Bone marrow (tissue), 2 donors: Measurements from ENCODE around the gene TBX4.
"Not testable (repeated sequence)": the region's sequence is repeated elsewhere in the genome, so short reads cannot be mapped to it uniquely, and the experiment has no call there.

Experiments used
- DNase-seq, 2 donors: peaks; one replicate each; lab custom pipeline; 2025; lab: John Stamatoyannopoulos, UW

Gene TBX4

GRCh38 chr17:61429274-61429673 is 22.9 kb upstream of the TBX4 start:
- DNase-seq: no peak

- DNase-seq: not testable (repeated sequence)
Measured at GRCh38 chr17:61429831-61430230, 22.4 kb upstream of the TBX4 start.

- no peak for DNase-seq
Measured at GRCh38 chr17:61431594-61432311, 20.5 kb upstream of the TBX4 start.

DNA sequence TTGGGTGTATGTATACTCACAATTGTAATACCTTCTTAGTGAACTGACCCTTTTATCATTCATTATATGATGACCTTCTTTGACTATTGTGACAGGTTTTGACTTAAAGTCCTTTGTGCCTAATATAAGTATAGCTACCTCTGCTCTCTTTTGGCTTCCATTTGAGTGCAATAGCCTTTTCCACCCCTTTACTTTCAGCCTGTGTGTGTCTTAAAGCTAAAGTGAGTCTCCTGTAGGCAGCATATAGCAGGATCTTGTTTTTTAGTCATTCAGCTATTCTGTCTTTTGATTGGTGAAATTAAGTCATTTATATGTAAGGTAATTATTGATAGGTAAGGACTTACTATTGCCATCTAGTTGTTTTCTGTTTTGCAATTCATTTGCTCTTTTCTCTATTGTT is 15.9 kb upstream of the TBX4 start:
- DNase-seq: no peak

DNA sequence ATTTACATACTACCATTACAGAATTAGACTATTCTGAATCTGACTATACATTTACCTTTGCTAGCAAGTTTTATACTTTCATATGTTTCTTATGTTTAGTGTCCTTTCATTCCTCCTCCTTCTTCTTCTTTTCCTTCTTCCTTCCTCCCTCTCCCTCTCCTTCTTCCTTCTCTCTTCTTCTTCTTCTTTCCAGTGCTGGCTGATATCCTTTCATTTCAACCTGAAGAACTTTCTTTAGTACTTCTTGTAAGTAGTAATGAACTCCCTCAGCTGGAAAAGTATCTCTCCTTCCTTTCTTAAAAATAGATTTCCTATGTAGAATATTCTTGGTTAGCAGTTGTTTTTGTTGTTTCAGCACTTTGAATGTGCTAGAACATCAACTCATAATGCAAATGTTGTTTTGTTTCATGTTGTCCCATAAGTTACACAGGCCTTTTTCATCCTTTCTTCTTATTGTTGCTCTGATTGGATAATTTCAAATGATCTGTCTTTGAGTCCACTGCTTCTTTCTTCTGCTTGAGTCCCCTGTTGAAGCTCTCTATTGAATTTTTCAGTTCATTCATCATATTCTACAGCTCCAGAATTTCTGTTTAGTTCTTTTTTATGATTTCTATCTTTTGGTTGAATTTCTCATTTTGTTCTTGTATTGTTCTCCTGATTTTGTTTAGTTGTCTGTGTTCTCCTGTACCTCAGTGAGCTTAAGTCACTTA is 15.1 kb upstream of the TBX4 start:
- no peak for DNase-seq

DNA sequence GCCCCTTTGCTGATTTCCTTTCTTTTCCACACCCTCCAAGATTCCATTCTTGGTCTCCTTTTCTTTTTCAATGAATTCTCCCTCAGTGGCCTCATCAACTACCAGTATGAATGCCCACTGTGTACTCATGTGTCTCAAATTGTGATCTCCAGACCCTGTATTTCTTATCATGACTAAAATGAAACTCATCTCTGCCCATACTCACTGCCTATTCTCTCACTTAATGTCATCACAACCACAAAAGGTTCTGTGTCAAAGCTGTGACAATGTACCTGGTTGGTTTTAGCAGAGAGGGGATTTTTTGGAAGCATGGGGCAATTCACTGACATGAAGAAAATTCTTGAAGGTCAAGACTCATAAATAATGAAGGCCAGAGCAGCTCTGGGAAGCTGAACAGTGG is 11.5 kb upstream of the TBX4 start:
- DNase-seq: no peak

- DNase-seq: not testable (repeated sequence)
Measured at GRCh38 chr17:61441507-61441906, 10.7 kb upstream of the TBX4 start.

GRCh38 chr17:61442136-61442775 is 10.0 kb upstream of the TBX4 start:
- no peak for DNase-seq

DNA sequence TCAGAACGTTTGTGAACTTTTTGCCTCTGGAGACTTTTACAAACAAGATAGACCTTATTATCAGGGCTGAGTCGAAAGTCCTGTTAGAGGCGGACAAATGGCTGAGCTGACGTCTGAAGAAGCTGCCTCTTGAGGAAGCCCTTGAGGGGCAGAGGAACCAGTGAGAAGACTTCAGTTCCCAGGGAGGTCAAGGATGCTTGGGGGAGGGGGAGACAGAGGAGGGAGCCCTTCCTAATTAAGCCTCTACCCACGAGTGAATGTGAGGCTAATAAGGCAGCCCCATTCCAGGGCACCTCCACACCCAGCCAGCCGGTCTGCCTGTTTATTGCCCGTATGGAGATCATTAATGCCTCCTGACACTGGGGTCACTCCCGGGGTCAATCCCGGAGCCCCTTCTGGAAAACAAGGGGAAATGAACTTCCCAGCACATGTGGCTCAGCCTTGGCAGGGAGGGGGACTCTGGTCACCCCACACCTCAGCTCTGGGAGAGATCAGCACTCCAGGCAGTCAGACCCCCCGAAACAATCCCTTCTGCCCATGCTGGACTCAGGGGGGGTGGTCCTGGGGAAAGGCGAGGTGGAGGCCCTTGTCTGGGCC is 9.2 kb upstream of the TBX4 start:
- DNase-seq: no peak

DNA sequence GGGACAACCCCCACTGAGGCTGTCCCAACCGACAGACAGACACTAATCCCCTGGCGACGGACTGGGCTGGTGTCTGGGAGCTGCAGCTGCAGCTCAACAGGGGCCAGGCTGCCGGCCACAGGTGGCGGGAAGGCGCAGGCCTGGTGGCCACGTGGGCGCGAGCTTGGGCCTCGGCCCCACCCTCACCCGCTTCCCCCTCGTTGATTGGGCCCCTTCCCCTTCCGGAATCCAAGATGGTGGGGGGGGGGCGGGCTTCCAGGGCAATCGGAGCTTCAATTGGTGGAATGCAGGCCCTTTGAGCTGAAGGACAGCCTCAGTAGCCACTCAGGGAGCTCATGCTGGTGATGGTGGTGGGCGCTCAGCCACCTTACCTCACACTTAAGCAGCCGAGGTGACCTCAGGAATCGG is 8.7 kb upstream of the TBX4 start:
- no peak for DNase-seq

- DNase-seq: no peak
Measured at GRCh38 chr17:61444075-61444474, 8.1 kb upstream of the TBX4 start.

- DNase-seq: no peak
Measured at GRCh38 chr17:61444831-61445230, 7.4 kb upstream of the TBX4 start.

DNA sequence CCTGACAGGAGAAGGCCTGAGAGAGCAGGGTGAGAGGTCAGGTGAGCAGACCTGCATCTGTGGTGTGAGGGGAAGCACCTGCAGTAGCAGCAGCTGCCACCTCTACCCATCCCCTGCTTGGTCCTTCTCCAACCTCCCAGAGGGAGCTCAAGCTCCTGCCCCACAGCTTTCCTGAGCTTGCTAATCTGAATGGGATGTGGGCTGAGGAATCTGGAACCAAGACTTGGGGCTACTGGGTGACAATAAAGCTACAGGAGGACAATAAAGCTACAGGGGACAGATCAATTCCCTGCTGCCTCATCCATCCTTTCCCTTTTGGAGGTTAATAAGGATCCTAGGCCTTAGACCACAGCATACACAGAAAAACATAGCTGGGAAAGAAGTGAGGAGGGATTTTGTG is 4.9 kb upstream of the TBX4 start:
- no peak for DNase-seq

DNA sequence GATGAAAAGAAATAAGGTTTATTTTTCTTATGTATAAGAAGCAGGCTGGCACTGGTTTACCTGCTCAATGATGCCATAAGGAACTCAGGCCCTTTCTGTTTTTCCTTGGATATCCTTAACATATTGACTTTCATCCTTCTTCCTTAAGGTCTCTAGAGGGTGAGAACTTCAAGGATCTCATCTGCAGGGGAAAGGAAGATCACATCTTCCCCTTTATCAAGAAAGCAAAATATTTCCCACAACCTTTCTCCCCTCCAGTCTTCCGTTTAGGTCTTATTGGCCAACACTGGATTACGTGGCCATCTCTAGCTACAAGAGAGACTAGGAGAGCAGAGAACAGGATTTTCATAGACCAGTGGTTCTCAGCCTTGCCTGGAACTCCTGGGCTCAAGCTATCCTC is 4.2 kb upstream of the TBX4 start:
- no peak for DNase-seq

DNA sequence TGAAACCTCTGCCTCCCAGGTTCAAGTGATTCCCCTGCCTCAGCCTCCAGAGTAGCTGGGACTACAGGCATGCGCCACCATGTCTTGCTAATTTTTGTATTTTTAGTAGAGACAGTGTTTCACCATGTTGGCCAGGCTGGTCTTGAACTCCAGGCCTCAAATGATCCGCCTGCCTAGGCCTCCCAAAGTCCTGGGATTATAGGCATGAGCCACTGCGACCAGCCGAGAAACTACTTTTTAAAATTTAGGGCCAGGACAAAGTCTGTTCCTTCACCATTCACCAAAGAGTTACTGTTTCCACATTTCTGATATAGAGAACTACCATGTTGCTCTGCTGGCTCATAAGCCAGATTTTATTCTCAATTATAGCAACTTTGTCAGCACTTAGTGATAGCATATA is 3.1 kb upstream of the TBX4 start:
- not testable (repeated sequence) for DNase-seq

DNA sequence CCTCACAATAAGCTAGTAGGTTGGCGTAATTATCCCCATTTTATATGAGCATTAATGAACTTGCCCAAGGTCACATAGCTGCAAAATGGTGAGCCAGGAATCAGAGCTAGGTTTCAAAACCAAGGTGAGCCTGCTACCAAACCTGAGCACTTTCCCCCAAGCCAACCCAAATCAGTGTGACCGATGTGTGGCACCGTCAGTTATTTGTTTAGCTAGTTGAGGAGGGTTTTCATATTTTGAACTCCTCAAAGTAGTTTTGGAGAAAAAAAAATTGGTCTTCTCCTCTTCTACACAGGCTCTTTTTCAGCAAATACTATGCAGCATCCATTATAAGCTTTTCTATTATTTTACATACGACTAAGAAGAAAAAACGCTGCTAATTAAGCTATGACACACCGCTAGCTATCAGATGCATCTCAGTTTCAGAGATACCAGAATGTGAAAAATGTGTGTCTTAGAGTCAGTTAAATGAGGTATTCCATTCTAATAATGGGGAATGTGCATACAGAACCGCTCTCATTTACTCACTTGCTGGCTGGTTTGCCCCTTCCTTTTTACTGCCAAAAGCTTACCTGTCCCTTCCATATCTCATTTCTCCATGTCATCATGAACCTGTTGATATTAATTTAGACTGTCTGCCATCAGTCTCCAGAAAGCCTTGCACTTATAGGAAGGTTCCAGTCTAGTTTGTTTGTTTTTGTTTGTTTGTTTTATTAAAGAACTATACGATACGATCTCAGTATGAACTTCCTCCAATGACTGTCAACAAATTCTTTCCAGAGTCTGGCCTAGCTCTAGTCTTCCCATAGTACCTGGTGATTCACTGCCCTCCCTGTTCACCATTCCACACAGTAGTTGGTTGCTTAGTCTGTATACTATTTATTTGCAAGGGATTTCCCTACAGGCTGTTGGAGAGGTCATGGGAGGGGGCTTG is 2.2 kb upstream of the TBX4 start:
- no peak for DNase-seq

DNA sequence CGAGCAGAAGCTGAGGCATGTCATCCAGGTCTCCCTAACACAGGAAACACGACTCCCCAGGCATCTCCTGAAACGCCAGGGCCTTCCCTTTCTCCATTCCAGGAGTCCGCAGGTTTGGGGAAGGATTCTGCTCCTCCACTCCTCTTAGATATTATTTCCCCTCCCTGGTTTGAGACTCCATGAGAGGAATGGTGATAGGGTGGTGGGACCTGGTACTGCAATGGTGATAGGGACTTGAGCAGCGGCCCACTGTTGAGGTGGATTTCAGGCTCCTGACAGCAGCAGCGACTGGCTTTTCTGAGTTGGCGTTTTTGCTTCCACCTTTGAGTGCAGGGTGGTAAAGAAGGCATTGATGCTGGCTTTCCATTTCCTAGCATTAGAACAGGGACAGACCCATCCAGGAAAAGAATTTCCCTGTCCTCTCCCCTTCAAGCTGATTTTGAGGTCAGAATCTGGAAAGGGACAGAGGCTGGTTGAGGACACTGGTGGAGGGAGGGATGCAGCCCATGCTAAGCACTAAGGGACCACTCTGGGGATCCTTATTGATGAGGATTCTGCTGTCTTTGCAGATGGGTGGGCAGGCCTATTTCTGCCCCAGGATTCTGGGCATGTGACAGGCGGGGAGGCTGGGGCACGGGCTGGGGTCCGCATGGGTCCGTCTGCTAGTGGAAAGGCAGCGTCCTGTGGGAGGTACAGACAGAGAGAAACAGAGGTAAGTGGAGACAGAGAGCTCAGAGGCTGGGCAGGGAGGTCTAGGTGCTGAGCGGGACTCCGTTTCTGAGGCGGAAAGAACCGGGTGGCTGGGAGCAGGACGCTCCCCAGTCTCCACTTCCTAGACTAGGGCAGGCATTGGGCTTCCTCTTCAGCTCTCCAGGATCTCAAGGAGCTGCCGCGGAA is 1.3 kb upstream of the TBX4 start:
- no peak for DNase-seq

GRCh38 chr17:61451538-61452300 is 503 bp upstream of the TBX4 start:
- DNase-seq: no peak

- no peak for DNase-seq
Measured at GRCh38 chr17:61453566-61454380, 1.6 kb downstream of the TBX4 start.
